H9 (cell line): ENCODE measurements around the gene WDPCP. TPM values are rescaled to one million over a fixed set of nuclear protein-coding genes. Genes with fewer than 3 reads are reported as not detected.

Source experiments
- DNase-seq: peaks from one replicate; pipeline ENCODE4 v3.0.0-alpha.2; 2017
- H2AFZ ChIP-seq: one replicate; pipeline ENCODE4 v1.6.1; 2013; ENCODE audit warnings: mild to moderate bottlenecking, low read length, control low read depth, moderate library complexity
- H2AK5ac ChIP-seq: 2 replicates; pipeline ENCODE4 v1.6.1; 2013; ENCODE audit warnings: low read length, control low read depth, mixed read lengths; ENCODE audit not compliant: insufficient read length
- H2BK120ac ChIP-seq: one replicate; pipeline ENCODE4 v1.6.1; 2013; ENCODE audit warnings: low read depth, mild to moderate bottlenecking, low read length, control low read depth, inconsistent platforms; ENCODE audit not compliant: poor library complexity, severe bottlenecking
- H2BK12ac ChIP-seq: 2 replicates; pipeline ENCODE4 v1.6.1; 2013; ENCODE audit warnings: low read length, control low read depth, mixed read lengths, low read depth; ENCODE audit not compliant: insufficient read length
- H2BK15ac ChIP-seq: 2 replicates; pipeline ENCODE4 v1.6.1; 2013; ENCODE audit warnings: low read depth, low read length, control low read depth
- H2BK20ac ChIP-seq: one replicate; pipeline ENCODE4 v1.6.1; 2013; ENCODE audit warnings: low read depth, mild to moderate bottlenecking, low read length, control low read depth, inconsistent platforms; ENCODE audit not compliant: poor library complexity, severe bottlenecking
- H2BK5ac ChIP-seq: 2 replicates; pipeline ENCODE4 v1.6.1; 2013; ENCODE audit warnings: low read length, control low read depth, mixed read lengths; ENCODE audit not compliant: insufficient read length
- H3K14ac ChIP-seq: 2 replicates; pipeline ENCODE4 v1.6.1; 2013; ENCODE audit warnings: low read length, control low read depth; ENCODE audit not compliant: insufficient read depth
- H3K18ac ChIP-seq: 2 replicates; pipeline ENCODE4 v1.6.1; 2013; ENCODE audit warnings: low read depth, mild to moderate bottlenecking, mixed read lengths, low read length, control low read depth; ENCODE audit not compliant: insufficient read length
- H3K23ac ChIP-seq: 2 replicates; pipeline ENCODE4 v1.6.1; 2013; ENCODE audit warnings: low read length, control low read depth, mixed read lengths, low read depth; ENCODE audit not compliant: insufficient read length
- H3K23me2 ChIP-seq: 2 replicates; pipeline ENCODE4 v1.6.1; 2013; ENCODE audit warnings: low read depth, mild to moderate bottlenecking, mixed read lengths, low read length, control low read depth; ENCODE audit not compliant: insufficient read length, poor library complexity, severe bottlenecking
- H3K27ac ChIP-seq: 2 replicates; pipeline ENCODE4 v1.5.1; 2013; ENCODE audit warnings: low read length, control low read depth, mixed read lengths, low read depth; ENCODE audit not compliant: insufficient read length
- H3K27me3 ChIP-seq: 2 replicates; pipeline ENCODE4 v1.6.1; 2013; ENCODE audit warnings: low read length, control low read depth, inconsistent platforms; ENCODE audit not compliant: insufficient read depth
- H3K4ac ChIP-seq: 2 replicates; pipeline ENCODE4 v1.6.1; 2013; ENCODE audit warnings: low read depth, mild to moderate bottlenecking, control low read depth, inconsistent platforms, low read length, moderate library complexity
- H3K4me1 ChIP-seq: 2 replicates; pipeline ENCODE4 v1.6.1; 2013; ENCODE audit warnings: low read length, control low read depth, inconsistent platforms; ENCODE audit not compliant: insufficient read depth
- H3K4me2 ChIP-seq: 2 replicates; pipeline ENCODE4 v1.6.1; 2013; ENCODE audit warnings: low read length, control low read depth, mixed read lengths; ENCODE audit not compliant: insufficient read length, insufficient read depth
- H3K56ac ChIP-seq: 2 replicates; pipeline ENCODE4 v1.6.1; 2013; ENCODE audit warnings: low read depth, mild to moderate bottlenecking, mixed read lengths, low read length, control low read depth; ENCODE audit not compliant: insufficient read length
- H3K79me1 ChIP-seq: 2 replicates; pipeline ENCODE4 v1.6.1; 2013; ENCODE audit warnings: low read depth, mild to moderate bottlenecking, moderate library complexity, low read length, control low read depth, inconsistent platforms; ENCODE audit not compliant: insufficient read depth, poor library complexity, severe bottlenecking
- H3K79me2 ChIP-seq: 2 replicates; pipeline ENCODE4 v1.6.1; 2013; ENCODE audit warnings: low read length, control low read depth, inconsistent platforms; ENCODE audit not compliant: insufficient read depth
- H3K9ac ChIP-seq: 2 replicates; pipeline ENCODE4 v1.6.1; 2013; ENCODE audit warnings: low read length, control low read depth, mixed read lengths; ENCODE audit not compliant: insufficient read length; ENCODE audit errors: extremely low read depth
- H3K9me3 ChIP-seq: one replicate; pipeline ENCODE4 v1.6.1; 2013; ENCODE audit warnings: low read depth, low read length, inconsistent platforms; ENCODE audit not compliant: control insufficient read depth
- H3T11ph ChIP-seq: one replicate; pipeline ENCODE4 v1.6.1; 2013; ENCODE audit warnings: mild to moderate bottlenecking, low read length, control low read depth, inconsistent platforms
- H4K20me1 ChIP-seq: one replicate; pipeline ENCODE4 v1.6.1; 2013; ENCODE audit not compliant: control insufficient read depth, insufficient read length, insufficient read depth
- H4K5ac ChIP-seq: 2 replicates; pipeline ENCODE4 v1.6.1; 2013; ENCODE audit warnings: low read depth, mild to moderate bottlenecking, mixed read lengths, low read length, control low read depth; ENCODE audit not compliant: insufficient read length
- H4K8ac ChIP-seq: replicated peaks from 2 replicates; pipeline ENCODE4 v1.6.1; 2013; ENCODE audit warnings: low read length, control low read depth, mixed read lengths, low read depth; ENCODE audit not compliant: insufficient read length
- H4K91ac ChIP-seq: 2 replicates; pipeline ENCODE4 v1.6.1; 2013; ENCODE audit warnings: low read depth, mild to moderate bottlenecking, moderate library complexity, mixed read lengths, low read length, control low read depth; ENCODE audit not compliant: insufficient read length
- H3K27ac Mint-ChIP-seq, 3 experiments: 2 replicates in 2 of 3; 3 replicates in 1 of 3; pipeline ENCODE4 v1.8.0; 2020 to 2021; ENCODE audit warnings: mixed read lengths in 3 of 3, mild to moderate bottlenecking in 1 of 3, moderate library complexity in 1 of 3
- H3K27me3 Mint-ChIP-seq: 2 replicates; pipeline ENCODE4 v1.8.0; 2021; ENCODE audit warnings: low read depth, mild to moderate bottlenecking, moderate library complexity, mixed read lengths
- H3K36me3 Mint-ChIP-seq, 3 experiments: 2 replicates in 2 of 3; 3 replicates in 1 of 3; pipeline ENCODE4 v1.8.0; 2020 to 2021; ENCODE audit warnings: low read depth in 3 of 3, mixed read lengths in 3 of 3; ENCODE audit not compliant: insufficient read depth in 1 of 3
- H3K4me1 Mint-ChIP-seq, 2 experiments: 2 replicates each; pipeline ENCODE4 v1.8.0; 2020; ENCODE audit warnings: mixed read lengths in 2 of 2
- H3K4me3 Mint-ChIP-seq, 2 experiments: 2 replicates in 1 of 2; 3 replicates in 1 of 2; pipeline ENCODE4 v1.8.0; 2020 to 2021; ENCODE audit warnings: mild to moderate bottlenecking in 2 of 2, mixed read lengths in 2 of 2, moderate library complexity in 1 of 2
- H3K9me3 Mint-ChIP-seq, 2 experiments: 2 replicates in 1 of 2; 3 replicates in 1 of 2; pipeline ENCODE4 v1.8.0; 2020; ENCODE audit warnings: mild to moderate bottlenecking in 2 of 2, mixed read lengths in 2 of 2, moderate library complexity in 1 of 2
- WGBS: extraction: QIAGEN DNeasy Blood & Tissue Kit; methylation state at CpG from one replicate; pipeline ENCODE4 v1.1.7; 2013; ENCODE audit warnings: missing lambda C conversion rate, low lambda C conversion rate, mixed read lengths; ENCODE audit not compliant: insufficient read length; ENCODE audit errors: extremely low coverage; 5-methylcytosine and 5-hydroxymethylcytosine counted together
- total RNA-seq: library from RNA; stranded (reverse); gene quantifications from 2 replicates; pipeline ENCODE4 v1.2.1, GENCODE V29; 2021
- TF ChIP-seq, protein P1 (sequence below): fragments of 200-600 bp; sonication (generic); conservative IDR thresholded peaks from 3 replicates; pipeline ENCODE4 v1.8.0; 2021; ENCODE audit warnings: antibody characterized with exemption, mild to moderate bottlenecking

WDPCP gene
- total RNA-seq, 1 experiment from 2014 or later = 22.4 TPM

DNA sequence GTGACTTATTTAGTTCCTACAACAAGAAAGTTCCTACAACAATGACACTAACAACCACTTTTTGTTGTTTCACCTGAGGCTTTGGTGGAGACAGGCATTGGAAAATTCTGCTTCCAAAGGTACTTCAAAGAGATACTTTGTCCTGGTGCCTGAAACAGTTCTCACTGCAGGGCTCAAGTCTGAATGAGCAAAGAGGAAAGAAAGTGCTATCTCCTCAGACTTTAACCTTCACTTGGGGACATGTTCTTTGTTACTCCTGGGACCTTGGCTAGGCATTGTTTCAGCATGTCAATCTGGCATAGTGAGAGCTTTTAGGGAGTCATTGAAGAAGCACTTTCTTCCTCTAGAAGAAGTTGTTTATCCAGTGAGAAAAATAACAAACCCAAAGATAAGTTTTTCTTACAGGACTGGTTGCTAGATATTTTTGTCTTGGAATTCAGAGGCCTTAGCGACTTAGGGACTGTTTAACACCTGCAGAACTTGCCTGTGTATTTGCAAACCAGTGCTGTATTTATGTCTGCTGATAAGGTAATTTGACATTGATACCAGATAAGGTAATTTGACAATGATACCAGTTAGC is 12.7 kb upstream of the WDPCP start:
- Histone ChIP-seq H2BK15ac (no peak overlapping the region), H3K27ac (no peak overlapping the region), H3K9ac (no peak overlapping the region), H3K79me1 (peaks cover 4% of the 10 kb centered on the region), H3K23me2 (no peaks in the 10 kb centered on the region), H3K9me3 (no peaks in the 10 kb centered on the region), H4K20me1 (no peaks in the 10 kb centered on the region), H4K8ac (no peak overlapping the region), H2BK12ac (no peak overlapping the region), H3K14ac (no peak overlapping the region), H2AK5ac (no peak overlapping the region), H2AFZ (no peak overlapping the region), H3K4ac (no peak overlapping the region), H2BK5ac (no peak overlapping the region), H4K91ac (no peak overlapping the region), H4K5ac (no peak overlapping the region), H3K56ac (no peak overlapping the region), H3K23ac (no peak overlapping the region), H3K18ac (no peak overlapping the region), H3K4me1 (no peaks in the 10 kb centered on the region), H3T11ph (no peak overlapping the region), H2BK120ac (no peak overlapping the region), H2BK20ac (no peak overlapping the region), H3K79me2 (no peaks in the 10 kb centered on the region), H3K27me3 (no peaks in the 10 kb centered on the region), H3K4me2 (no peak overlapping the region)
- DNase-seq = no peak
- H3K4me3 Mint-ChIP-seq = no peak overlapping the region
- H3K36me3 Mint-ChIP-seq = peaks cover 46 to 84% (median 84%) of the 10 kb centered on the region in 3 experiments
- H3K4me1 Mint-ChIP-seq = peaks cover 19 to 33% of the 10 kb centered on the region in 2 experiments
- no CpG with 5 or more reads among the region's 1 CpG for WGBS
- no peaks in the 10 kb centered on the region for H3K9me3 Mint-ChIP-seq
- H3K27me3 Mint-ChIP-seq = no peaks in the 10 kb centered on the region
- TF ChIP-seq, protein P1, sequence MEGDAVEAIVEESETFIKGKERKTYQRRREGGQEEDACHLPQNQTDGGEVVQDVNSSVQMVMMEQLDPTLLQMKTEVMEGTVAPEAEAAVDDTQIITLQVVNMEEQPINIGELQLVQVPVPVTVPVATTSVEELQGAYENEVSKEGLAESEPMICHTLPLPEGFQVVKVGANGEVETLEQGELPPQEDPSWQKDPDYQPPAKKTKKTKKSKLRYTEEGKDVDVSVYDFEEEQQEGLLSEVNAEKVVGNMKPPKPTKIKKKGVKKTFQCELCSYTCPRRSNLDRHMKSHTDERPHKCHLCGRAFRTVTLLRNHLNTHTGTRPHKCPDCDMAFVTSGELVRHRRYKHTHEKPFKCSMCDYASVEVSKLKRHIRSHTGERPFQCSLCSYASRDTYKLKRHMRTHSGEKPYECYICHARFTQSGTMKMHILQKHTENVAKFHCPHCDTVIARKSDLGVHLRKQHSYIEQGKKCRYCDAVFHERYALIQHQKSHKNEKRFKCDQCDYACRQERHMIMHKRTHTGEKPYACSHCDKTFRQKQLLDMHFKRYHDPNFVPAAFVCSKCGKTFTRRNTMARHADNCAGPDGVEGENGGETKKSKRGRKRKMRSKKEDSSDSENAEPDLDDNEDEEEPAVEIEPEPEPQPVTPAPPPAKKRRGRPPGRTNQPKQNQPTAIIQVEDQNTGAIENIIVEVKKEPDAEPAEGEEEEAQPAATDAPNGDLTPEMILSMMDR = no peak
- peak overlapping the region; percentile 6 to 95 (median 51); a peak in 4 of 7 replicates for H3K27ac Mint-ChIP-seq
